ENCODE measurements around the gene SLC6A1.
"Not testable (repeated sequence)": the region's sequence is repeated elsewhere in the genome, so short reads cannot be mapped to it uniquely, and the experiment has no call there.

SLC6A1 gene

DNA sequence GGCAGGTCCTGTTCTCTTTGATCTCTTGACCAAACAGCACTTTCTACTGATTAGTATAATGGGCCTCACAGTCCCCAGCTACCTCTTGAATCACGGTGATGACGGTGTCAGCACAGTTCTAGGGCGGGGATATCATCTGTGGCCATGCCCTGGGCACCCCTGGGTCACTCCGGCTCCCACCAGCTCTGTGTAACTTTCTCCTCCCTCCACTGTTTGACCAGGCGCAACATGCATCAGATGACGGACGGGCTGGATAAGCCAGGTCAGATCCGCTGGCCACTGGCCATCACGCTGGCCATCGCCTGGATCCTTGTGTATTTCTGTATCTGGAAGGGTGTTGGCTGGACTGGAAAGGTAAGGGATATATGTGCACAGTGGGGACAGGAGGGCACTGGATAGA lies 29.6 kb downstream of the SLC6A1 start:
- DNase-seq, result no peak

- DNase-seq, result no peak
Observed at GRCh38 chr3:11024181-11024580, 31.6 kb downstream of the SLC6A1 start.

GRCh38 chr3:11029948-11030347 lies 37.4 kb downstream of the SLC6A1 start:
- no peak for DNase-seq

- DNase-seq, result no peak
Observed at GRCh38 chr3:11033871-11034270, 41.3 kb downstream of the SLC6A1 start.

GRCh38 chr3:11034309-11034985 lies 41.9 kb downstream of the SLC6A1 start:
- DNase-seq, result no peak

DNA sequence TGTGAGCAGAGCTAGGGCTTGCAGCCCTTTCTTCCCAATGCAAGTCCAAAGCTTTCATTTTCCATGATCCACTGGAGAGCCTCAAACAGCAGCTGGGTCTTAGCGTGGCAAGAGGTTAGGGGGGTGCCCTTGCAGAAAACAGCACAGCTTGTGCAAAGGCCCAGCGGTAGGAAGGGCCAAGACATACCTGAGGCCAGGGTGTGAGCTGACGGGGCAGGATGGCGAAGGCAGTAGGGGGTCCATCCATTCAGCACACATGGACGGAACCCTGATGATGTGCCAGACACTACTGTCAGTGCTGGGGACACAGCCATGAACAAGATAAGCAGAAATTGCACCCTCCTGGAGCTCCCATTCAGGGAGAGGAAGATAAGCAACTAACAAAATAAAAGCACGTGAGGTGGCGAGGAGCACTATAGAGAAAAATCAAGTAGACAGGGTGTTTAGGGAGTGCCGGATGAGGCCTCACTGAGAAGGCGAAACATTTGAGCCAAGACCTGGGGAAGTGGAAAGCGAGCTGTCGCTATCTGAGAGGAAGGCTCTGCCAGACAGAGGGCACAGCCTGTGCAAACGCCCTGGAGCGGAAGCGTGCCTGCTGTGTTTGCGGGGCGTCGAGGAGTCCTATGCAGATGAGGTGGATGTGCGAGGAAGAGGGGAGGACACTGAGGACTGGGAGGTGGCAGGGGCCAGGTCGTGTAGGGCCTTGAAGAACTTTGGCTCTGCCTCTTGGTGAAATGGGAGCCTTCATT lies 43.4 kb downstream of the SLC6A1 start:
- no peak for DNase-seq

DNA sequence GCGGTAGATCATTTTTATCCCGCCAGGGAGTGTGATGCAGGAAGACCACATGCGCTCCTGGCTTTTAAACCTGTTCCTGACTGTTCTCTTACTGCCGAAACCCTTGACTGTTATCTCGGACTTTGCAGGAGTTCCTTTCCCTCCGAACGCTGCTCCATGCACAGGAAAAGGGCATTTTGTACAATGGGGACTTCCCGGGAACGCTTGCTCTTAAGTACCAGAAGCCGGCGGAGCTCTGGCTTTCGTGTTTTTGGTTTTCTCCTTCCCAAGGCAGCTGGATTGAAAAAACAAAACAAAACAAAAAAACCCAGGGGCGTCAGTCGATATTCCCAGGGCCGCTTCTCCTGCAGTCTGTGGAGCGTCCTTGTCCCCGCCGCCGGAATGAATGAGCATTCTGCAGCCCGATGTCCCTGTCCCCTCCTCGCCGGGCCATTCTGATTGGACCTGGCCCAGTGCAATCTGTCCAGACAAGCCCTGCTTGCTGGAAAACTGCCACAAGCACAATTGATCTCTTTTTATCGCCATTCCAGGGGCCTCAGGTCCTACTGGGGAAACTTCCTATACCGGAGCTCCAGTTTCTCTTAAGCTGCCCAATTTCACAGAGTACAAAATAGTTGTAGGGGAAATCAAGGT lies 44.8 kb downstream of the SLC6A1 start:
- DNase-seq, result no peak

- no peak for DNase-seq
Observed at GRCh38 chr3:11037976-11038375, 45.4 kb downstream of the SLC6A1 start.

DNA sequence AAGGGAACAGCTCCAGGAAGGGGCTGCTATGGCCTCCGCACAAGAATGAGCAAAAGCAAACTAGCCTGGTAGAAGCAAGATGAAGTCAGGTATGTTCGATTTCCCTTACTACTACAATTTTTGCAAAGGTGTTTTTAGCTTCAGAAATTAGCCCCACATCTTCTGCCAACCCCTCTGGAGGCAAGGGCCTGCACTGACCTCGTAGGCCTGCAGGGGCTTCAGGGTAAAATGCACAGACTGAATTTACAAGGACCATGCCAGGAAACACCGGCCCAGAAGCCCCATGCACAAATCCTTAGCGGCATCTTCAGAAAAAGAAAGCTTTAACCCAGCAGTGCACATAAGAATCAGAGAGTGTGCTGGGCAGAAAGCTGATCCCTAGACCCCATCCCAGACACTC lies 53.0 kb downstream of the SLC6A1 start:
- no peak for DNase-seq

DNA sequence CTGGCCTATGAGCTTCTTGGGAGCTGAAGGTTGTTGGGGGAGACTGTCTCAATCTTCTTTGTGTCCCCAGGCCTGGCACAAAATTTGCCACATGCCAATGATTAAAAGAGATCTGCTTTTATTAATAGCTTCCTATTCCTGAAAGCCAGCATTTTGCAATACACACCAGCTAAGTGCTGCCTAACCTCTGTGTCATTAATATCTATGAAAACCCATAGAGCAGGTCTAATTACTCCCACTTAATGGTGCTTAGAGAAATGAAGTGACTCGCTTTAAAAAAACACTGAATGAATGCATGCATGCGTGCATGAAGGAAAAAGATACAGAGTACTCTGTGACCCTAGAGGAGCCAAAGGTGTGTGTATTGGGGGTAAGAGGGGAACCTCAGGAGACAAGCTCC lies 55.0 kb downstream of the SLC6A1 start:
- DNase-seq, result no peak

DNA sequence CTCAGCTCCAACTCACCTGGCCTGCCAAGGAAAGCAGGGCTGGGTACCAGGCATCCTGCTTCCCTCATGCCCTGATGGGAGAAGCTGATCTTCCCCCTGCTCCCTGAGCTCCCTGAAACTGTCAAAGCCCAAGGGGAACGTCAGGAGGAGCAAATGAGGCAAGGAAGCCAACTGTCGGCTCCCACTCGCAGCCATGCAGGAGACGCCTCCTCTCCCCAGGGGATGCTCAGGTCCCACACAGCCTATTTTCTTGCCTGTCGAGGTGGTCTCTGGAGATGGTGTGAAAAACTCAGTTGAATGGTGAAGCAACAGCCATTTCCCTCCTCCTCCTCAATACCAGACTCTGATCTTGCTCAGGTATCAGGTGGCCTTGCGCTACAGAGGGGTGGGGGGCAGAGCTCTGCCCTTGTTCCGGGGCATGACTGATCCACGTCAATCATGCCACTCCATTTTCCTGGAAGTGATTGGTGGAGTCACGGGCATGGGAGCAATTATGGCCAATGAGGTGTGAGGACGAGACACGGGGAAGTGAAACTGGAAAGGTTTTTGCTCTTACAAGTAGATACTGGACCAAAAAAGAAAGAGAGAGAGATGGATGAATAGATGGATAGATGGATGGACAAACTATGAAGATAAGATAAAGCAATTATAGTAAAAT lies 58.2 kb downstream of the SLC6A1 start:
- no peak for DNase-seq

DNA sequence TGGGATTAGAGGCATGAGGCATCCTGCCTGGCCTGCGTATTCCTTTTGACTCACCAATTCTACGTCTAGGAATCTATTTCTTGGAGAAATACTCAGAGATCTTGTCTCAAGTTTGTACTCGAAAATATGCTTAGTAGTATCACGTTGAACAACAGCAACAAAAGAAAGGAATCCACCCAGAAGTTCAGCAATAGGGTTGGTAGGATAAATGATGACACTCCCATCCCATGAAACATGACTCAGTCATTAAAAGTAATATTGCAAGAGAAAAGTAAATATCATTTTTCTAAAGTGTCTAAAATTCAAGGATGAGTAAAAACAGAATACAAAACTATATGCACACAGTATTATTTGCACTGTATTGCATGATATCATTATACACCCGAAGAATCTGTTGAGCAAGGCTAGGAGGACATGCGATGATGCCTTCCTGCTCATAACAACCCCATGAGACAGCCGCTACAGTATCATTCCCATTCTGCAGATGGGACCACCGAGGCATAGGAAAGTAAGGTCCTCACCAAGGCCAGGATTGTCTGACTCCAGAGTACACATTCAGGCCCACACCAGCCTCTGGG lies 61.5 kb downstream of the SLC6A1 start:
- DNase-seq, result no peak

DNA sequence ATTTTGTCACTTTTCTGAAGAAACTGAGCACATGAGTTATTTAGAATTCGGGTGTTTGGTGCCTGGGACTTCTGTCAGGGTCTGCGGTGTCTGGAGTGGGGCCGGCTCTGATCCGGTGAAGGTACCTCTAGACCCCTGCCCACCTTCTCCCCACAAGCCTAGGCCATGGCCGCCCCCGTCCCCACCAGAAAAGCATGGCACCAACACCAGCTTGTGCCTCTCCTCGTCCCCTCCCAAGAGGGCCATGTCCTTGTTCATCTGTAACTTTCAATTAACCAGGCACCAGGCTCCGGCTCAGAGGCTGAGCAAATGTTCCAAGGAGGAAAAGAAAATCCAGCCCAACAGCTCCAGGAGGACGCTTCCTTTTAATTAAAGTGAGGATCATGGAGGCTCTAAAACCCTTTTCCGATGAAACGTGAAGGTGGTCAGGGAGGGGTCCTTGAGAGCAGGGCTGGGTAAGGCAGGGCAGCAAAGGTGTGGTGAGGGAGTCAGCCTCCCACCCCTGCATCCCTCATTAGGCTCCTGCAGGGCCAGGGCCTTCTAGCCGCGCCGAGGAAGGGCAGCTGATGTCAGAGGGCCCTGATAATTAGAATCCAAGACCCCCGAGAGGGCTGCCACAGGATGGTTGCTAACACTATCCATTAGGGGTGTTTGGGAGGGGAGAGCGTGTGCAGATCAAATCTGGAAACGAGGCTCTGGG lies 62.3 kb downstream of the SLC6A1 start:
- no peak for DNase-seq

- DNase-seq, result no peak
Observed at GRCh38 chr3:11055496-11055895, 62.9 kb downstream of the SLC6A1 start.

DNA sequence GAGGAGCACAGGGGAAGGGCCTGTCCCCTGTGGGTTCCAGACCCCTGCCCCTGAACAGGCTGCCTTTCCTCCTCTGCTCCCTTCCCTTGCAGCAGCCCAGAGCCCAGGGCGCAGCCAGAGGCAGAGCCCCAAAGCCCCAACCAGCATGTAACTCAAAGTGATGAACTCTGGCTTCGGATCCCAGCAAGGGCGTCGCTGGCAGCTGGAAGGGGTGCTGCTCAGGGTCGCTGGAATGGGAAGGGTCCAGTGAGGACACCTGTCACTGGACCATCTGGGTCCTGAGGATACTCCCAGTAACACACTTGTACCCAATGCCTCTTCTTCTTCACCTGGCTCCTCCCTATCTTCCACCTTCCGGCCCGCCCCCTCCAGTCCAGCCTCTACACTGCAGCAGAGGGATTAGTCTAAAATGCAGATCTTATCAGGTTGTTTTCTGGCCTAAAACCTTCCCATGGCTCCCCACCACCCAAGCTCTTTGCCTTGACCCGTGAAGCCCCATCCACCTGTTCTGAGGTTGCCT lies 64.0 kb downstream of the SLC6A1 start:
- no peak for DNase-seq

DNA sequence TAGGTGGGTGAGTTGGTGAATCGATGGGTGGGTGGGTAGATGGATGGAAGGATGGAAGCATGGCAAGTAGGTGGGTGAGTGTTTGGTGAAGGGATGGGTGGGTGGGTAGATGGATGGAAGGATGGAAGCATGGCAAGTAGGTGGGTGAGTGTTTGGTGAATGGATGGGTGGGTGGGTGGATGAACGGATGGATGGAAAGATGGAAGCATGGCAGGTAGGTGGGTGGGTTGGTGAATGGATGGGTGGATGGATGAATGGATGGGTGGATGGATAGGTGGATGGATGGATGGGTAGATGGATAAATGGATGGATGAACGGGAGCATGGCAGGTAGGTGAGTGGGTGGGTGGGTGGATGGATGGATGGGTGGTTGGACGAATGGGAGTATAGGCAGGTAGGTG lies 65.1 kb downstream of the SLC6A1 start:
- DNase-seq, result no peak

DNA sequence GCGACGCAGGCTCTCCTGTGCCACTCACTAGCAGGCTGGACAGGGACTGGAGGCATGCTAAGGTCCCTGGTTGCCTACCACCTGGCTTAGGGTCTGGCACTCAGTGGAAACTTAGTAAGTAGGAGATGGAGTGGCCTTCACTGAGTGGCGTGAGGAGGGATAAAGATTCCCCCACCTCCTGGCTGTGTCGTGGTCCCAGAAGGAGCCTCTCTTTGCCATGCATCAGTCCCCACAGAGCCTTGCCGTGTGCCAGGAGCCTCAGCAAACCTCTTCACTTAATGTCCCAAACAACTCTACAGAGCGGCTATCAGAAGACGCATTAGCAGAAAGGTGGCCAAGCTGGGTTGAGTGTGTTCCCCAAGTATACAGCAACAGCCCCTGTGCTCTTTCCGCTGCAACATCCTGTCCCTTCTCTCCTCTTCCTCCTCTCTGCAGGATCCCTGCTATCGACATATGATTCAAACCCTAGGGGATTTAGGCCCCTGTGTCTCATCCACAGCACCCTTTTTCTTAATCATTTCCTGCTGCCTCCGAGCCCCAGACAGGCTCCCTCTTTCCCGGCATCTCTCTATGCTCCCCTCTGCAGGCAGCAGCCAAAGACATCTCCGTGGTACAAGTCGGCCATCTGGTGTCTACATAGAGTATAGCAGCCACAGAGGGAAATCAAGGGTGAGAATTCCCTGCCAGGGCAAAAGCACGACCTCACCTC lies 66.7 kb downstream of the SLC6A1 start:
- DNase-seq, result peak in 1 of 2 experiments; percentile 1

- DNase-seq, result no peak
Observed at GRCh38 chr3:11059799-11060115, 67.2 kb downstream of the SLC6A1 start.

- no peak for DNase-seq
Observed at GRCh38 chr3:11060500-11061251, 68.1 kb downstream of the SLC6A1 start.

- DNase-seq, result not testable (repeated sequence)
Observed at GRCh38 chr3:11061268-11061871, 68.8 kb downstream of the SLC6A1 start.

DNA sequence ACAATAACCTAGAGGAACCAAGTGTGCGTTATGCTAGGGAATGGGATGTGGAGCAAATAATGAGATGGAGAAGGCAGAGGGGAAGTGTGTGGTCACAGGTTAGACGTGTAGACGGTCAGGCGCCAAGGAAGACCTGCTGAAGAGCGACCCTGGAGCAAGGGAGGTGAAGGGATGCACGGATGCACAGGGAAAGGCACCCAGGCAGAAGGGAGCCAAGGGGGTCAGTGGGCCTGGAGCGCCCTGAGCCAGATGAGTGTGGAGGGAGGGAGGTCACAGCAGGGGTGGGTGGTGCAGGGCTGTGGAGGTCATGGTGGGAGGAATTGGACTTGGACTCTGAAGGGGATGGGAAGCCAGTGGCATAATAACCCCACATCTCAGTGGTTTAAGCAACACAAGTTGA lies 70.2 kb downstream of the SLC6A1 start:
- DNase-seq, result no peak
